Measurements from ENCODE around the gene MYRFL. TPM values are rescaled to one million over a fixed set of nuclear protein-coding genes. Genes with fewer than 3 reads are reported as not detected.

Gene MYRFL
- total RNA-seq, 1 donor from 2014 or later, result not detected

DNA sequence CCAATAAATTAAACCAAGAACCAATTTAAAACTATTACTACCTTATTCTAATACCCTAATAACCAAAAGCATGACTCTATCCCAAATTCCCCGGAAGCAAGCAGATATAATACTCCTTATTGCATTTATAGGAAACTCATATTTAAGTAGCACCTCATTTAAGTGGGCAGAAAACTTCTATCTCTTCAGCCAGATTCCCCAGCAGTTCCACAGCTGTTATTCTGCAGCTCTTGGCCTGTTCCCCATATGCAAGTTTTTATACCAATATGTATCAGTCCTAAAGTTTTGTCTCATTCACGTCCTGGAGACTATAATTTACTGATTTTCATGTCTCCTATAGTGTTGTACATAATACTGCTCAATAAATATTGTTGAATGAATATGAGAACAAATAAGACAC is 106.5 kb downstream of the MYRFL start:
- DNase-seq (ENCODE audit: low spot score), result no peak

- DNase-seq (ENCODE audit: low spot score), result no peak
Observed at GRCh38 chr12:69932154-69932553, 107.1 kb downstream of the MYRFL start.

DNA sequence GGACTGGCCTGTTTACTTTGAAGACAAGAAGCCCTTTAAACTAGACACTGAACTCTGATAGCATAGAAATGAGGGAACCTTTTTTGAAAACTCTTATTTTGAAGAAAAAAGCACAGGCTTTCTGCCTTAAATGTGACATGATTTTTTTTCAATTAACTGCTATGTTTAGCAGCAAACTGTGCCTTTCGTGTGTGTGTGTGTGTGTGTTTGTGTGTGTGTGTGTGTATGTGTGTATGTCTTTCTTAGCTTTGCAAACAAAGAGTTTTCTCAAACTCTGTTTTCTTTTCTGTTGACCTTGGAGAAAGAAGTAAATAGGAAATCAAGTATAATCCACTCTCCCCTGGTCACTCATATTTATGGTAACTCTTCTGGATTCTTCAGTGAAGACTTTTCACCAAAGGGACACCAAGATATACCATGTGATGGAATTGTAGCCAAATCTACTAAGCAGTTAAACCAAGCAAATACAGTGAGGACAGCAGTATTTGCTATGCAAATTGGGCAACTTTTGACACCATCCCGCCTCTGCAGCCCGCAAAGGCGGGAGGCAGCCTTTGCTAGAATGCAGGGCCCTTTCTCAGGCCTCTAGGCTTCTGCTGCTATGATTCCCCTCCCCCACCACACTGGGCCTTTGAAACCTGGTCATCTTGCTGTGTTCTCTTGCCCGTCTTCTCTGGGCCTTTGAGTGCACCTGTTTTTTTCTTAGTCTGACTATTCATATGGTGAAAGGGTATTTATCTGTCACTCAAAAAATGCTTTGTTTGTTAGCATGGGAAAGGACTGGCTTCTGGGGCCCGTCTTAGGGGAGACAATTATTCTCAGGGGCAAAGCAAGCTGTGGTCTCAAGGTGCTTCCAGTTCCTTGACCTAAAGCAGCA is 107.9 kb downstream of the MYRFL start:
- DNase-seq (ENCODE audit: low spot score), result no peak

GRCh38 chr12:69934011-69934410 is 109.0 kb downstream of the MYRFL start:
- no peak for DNase-seq (ENCODE audit: low spot score)

DNA sequence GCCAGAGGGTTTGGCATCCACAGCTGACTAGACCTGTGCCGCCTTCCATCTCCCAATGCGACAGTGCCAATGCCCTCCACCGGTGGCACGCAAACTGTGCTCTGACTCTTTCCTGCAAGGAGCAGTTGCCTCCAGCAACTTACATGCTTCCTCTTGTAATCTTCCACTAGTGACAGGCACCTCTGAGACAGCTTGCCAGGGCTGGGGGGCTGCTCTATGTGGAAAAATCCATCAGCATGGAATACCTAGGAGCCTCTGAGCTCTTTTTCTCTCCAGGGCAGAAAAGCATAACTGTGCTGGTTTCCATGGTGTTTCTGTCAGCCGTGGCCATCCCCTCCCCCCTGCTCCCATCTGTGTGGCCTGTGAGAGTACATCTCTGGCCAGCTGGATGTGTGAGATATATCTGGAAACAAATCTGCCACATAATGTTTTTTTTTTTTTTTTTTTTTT is 110.6 kb downstream of the MYRFL start:
- DNase-seq (ENCODE audit: low spot score), result no peak

GRCh38 chr12:69936214-69936731 is 111.2 kb downstream of the MYRFL start:
- DNase-seq (ENCODE audit: low spot score), result peak; percentile 52

DNA sequence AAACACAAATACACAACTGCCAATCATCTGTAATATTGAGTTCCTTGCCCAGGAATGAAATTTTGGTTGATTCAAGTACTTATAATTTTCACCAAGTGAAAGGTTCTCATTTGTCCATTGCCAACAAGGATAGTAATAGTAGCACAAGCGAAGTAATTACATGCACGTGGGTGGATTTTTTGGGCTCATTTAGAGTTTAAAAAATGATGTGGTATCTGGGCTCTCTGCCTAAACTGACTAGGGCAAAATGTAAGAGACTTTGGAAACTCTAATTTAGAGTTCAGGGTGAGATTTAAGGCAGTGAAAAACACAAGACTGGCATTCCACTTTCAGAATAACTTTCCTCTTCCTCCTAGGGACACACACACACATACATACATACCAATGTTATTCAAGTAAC is 111.7 kb downstream of the MYRFL start:
- no peak for DNase-seq (ENCODE audit: low spot score)

GRCh38 chr12:69947123-69947522 is 122.1 kb downstream of the MYRFL start:
- DNase-seq (ENCODE audit: low spot score), result no peak

GRCh38 chr12:69947897-69948296 is 122.9 kb downstream of the MYRFL start:
- no peak for DNase-seq (ENCODE audit: low spot score)

DNA sequence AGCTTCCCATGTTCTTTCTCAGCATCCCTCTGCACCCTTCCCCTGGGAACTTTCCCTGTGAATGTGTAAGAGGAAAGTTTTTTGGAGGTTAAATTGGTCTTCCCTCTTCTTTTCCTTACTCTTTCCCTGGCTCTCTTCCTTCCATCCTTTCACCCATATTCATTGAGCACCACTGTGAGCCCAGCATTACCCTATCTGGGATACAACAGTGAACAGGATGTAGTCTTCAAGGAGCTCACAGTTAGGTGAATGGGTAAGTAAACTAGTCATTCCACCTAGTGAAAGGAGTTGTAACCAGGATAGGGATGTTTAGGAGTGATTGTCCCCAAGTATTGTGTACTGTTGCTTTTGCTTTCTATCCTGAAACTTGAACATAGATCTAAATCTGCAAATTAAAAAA is 123.8 kb downstream of the MYRFL start:
- DNase-seq (ENCODE audit: low spot score), result no peak

DNA sequence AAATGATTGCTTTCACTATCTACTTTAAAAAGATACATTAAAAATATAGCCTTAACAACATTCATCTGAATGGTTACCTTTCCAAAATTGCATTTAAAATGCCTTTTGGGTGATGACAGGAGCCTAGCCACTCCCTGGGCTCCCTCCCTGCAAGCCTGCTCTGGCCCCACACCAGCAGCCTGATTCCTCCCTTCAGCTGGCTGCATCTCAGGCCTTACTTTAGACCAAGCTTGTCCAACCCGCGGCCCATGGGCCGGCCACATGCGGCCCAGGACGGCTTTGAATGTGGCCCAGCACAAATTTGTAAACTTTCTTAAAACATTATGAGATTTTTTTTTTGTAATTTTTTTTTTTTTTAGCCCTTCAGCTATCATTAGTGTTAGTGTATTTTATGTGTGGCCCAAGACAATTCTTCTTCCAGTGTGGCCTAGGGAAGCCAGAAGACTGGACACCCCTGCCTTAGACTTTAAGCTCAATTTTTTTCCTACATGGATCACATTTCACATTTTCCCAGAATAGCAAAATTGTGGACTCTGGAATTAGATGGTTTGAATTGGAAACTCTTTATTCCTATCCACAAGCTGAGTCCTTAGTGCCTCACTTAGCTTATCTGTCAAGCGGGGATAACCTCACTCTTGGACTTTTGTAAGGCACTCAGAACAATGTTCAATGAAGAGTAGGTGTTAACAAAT is 124.4 kb downstream of the MYRFL start:
- no peak for DNase-seq (ENCODE audit: low spot score)

DNA sequence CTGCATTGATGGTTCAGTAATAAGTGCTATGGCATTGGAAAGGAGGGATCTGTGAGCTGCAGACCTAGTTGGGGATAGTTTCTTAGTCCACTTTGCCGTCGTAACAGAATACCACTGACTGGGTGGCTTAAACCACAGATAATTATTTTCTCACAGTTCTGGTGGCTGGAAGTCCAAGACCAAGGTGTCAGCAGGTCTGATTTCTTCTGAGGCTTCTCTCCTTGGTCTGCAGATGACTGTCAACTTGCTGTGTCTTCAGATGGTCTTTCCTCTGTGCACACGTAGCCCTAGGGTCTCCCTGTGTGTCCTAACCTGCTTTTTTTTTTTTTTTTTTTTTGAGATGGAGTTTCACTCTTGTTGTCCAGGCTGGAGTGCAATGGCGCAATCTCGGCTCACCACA is 126.1 kb downstream of the MYRFL start:
- DNase-seq (ENCODE audit: low spot score), result no peak

- DNase-seq (ENCODE audit: low spot score), result no peak
Observed at GRCh38 chr12:69952890-69953289, 127.9 kb downstream of the MYRFL start.

GRCh38 chr12:69961246-69961645 is 136.2 kb downstream of the MYRFL start:
- no peak for DNase-seq (ENCODE audit: low spot score)

- no peak for DNase-seq (ENCODE audit: low spot score)
Observed at GRCh38 chr12:69966409-69966808, 141.4 kb downstream of the MYRFL start.

- no peak for DNase-seq (ENCODE audit: low spot score)
Observed at GRCh38 chr12:69966839-69967238, 141.8 kb downstream of the MYRFL start.

- DNase-seq (ENCODE audit: low spot score), result no peak
Observed at GRCh38 chr12:69969011-69969410, 144.0 kb downstream of the MYRFL start.

DNA sequence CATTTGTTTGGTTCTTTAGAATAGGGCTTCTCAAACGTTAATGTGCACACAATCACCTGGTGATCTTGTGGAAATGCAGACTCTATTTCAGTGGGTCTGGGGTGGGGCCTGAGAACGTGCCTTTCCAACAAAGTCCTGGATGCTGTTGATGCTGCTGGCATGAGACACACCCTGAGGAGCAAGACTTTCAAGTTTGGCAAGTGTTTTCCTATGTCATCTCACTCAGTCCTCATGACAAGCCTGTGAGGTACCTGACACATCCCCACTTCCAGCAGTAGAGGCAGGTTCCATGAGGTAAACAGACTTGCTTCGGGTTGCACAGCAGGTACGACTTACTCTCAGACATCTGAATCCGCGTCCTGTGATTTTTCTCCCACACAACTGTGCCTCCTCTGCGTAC is 147.1 kb downstream of the MYRFL start:
- no peak for DNase-seq (ENCODE audit: low spot score)

DNA sequence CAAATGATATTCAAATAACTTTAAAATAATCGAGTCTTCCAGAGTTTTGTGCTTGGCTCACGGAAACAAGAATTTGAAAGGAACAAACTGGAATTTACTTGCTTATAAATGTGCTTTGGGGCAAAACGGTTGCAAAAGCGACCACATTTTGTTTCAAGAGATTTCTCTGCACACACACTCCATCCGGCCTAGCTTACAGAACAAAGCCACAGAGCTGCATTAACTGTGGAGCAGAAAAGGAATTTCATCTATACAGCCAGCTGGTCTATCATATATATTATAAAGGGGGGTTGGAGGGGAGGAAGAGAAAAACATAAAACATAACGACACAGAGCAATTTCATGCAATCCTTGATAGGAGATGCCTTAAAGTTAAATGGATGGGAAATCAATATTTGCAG is 153.0 kb downstream of the MYRFL start:
- DNase-seq (ENCODE audit: low spot score), result no peak

- no peak for DNase-seq (ENCODE audit: low spot score)
Observed at GRCh38 chr12:69981881-69982475, 157.0 kb downstream of the MYRFL start.

DNA sequence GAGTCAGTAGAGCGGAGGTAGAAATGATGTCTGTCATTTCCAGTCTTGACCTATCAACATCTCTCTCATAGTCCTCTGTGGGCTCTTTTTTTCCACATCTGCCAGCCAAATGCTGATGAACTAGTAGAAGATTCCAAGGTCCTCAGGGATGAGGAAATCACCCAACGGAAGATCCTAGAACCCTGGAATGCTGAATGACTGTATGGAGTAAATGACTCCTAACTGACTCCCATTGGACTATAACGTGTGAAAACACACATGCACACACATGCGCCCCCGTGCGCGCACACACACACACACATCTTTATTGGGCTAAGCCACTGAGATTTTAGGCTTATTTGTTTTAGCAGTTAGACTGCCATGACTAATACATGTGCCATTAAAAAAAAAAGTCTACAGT is 159.2 kb downstream of the MYRFL start:
- no peak for DNase-seq (ENCODE audit: low spot score)

DNA sequence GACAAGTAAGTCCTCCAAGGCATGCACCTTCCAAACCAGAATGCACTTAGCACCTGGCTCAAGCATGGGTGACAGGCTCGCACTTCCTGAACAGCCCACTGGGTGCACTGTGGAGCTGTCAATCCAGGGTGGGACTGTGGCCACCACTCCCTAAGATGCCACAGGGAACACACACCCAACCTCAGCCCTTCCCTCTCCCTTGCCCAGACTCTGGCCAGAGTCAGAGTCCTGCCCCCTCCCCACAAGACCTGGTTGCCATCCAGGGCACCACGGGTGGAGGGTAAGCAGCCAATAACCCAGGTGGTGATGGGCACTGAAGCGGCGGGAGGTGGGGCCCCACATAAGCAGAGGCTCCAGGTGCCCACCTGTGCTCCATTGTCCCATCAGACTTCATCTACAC is 160.6 kb downstream of the MYRFL start:
- no peak for DNase-seq (ENCODE audit: low spot score)

- no peak for DNase-seq (ENCODE audit: low spot score)
Observed at GRCh38 chr12:69986114-69986513, 161.1 kb downstream of the MYRFL start.
